DMS114 treated with DMSO at 0.1 percent for 48 hours (cell line): ENCODE measurements around the gene FER.
"Not testable (repeated sequence)": the region's sequence is repeated elsewhere in the genome, so short reads cannot be mapped to it uniquely, and the experiment has no call there.

Experiments used
- DNase-seq: peaks from one replicate; lab custom pipeline; 2025; ENCODE audit not compliant: unreplicated experiment; lab: John Stamatoyannopoulos, UW

Gene FER

DNA sequence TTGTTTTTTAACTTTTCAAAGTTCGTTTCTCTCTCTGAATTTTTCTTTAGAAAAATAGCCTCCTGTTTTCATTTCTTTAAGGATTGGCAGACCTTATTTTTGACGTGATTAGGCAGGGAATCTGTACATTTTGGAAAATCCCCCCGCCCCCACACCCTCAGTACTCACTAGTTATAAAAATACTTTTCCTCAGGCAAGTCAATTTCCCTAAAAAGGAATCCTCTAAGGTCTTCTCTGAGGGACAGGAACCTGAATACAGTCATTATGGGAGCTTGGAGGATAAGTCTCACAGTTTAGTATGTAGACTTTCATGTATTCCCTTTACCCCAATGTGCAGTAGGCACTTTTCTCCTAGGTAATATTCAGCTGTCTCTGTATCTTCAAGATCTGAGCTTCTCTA lies 3.9 kb upstream of the FER start:
- no peak for DNase-seq

DNA sequence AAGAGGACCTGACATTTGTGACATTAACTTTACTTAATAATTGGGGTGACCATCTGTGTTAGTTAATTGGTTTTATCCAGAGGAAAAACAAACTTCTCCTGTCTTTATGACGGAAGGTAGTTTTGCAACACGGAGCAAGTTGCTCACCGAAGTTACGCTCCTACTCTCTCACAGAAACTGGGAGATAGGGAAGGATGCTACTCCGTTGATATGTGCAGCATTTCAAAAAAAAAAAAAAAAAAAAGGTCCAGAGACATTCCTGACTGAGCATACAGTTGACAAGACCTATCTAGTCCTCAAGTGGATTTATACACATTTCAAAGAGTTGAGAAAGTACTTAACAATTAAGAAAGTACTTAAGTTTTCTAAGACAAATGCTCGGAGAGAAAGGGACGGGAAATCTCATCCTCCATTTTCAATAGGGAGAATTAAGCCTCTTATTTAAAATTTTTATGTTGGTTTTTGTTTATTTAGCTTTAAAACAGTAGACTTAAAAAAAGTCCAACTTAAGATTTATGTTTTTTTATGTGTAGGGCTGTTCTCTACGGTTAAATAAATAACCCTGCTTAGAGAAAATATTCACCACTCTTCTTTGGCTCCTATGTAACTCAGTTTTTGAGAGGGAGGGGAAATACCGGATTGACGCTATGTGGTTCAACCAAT lies 455 bp upstream of the FER start:
- DNase-seq: no peak

DNA sequence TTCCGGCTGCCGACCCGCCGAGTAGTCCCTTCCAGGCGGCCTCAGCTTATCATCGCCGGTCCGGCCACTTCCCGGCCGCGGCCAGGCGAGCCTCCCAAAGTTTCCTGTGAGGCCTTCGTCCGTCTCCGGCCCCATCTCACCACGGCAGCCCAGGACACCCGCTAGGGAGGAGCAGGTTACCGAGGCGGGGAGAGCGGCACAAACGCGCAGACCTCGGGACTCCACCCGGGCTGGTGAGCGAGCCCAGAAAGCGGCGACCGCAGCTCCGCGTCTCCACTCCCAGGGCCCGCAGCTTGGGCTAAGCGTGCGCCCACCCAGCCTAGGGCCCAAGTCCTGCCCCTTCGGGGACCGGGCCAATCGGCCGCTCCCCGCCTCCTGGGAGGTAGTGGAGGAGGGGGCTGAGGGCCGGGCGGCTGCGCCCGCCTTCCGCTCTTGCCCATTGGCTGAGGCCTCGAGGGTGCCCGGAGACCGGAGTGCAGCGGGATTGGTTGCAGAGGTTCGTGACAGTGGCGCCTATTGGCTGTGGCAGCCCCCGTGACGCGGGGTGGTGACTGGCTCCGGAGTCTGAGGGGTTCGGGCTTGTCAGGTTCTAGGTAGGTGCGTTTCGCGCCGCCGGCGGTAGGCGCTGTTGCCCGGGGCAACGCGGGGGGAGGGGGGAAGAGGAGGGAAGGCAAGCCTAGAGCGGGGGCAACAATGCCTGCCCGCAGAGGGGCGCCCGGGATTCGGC lies 867 bp downstream of the FER start:
- DNase-seq: peak; percentile 98

DNA sequence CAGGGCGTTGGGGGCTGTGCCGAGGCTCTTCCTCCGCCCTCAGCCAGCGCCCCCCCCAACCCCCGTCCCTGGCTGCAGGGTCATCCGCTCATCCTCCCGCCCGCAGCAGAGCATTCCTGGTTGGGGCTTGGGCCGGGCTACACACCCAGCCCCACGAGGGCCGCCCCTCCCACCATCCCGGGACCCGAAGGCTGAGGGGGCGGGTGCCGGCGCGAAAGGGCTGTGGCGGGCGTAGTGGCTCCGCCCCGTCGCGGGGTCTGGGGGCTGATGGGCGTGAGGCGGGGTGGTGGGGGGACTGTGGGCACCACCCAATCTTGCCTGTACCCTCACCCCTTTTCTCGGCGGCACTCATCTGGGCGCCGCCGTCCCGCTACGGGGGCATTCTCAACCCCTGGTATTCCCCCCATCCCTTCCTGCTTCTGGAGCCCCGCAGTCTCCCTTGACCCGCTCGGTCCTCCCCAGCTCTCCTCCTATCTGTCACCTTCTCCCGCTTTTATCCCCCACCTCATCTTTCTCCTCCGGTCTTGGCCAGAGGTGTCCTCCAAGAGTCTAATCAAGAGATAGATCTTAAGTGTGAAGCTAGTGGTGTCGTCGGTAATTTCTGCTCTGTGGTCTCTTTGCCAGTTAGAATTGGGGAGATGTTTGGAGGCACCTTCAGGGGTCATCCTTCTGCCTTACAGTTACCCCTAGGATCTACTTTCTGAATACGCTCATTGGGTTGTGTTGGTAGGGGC lies 1.6 kb downstream of the FER start:
- DNase-seq: no peak

DNA sequence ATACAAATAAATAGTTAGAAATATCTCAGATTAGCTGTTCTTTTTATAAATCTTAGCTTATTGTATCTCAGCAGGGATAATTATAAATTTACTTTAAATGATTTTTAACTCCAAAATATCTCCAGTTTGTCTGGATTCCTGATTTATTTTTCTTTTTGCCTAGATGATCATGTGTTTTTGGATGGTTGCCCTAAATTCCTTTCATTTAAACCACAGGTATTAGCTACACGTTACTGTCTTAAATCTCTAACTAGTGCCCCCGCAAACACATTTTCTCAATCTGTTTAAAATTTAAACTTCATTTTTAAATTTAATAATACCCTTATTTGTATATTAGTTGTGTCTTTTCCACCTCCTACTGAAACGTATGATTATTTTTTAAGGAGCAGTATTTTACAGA lies 5.6 kb downstream of the FER start:
- no peak for DNase-seq

DNA sequence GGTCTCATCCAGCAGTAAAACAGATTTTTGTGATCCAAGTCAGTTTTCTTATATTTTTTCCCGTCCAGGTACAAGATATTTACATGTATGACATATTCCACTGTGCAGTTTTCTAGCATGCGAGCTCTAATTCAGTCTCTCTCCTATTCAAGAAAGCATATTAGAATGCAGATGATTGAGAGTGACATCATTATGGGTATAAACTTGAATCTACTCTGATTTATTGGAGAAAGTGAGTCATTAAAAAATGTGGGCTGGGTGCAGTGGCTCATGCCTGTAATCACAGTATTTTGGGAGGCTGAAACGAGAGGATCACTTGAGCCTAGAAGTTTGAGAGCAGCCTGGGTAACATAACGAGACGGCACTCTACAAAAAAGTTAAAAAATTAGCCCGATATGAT lies 6.2 kb downstream of the FER start:
- DNase-seq: no peak

DNA sequence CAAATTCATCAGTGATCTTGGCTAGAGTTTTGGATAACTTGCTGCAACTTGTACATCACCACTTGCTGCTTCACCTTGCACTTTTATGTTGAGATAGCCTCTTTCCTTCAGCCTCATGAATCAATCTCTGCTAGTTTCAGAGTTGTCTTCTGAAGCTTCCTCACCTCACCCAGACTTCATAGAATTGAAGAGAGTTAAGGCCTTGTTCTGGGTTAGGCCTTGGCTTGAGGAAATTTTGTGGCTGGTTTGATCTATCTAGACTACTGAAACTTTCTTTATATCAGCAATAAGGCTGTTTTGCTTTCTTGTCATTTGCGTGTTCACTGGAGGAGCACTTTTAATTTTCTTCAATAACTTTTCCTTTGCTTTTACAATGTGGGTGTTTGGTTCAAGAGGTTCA lies 12.8 kb downstream of the FER start:
- DNase-seq: no peak

DNA sequence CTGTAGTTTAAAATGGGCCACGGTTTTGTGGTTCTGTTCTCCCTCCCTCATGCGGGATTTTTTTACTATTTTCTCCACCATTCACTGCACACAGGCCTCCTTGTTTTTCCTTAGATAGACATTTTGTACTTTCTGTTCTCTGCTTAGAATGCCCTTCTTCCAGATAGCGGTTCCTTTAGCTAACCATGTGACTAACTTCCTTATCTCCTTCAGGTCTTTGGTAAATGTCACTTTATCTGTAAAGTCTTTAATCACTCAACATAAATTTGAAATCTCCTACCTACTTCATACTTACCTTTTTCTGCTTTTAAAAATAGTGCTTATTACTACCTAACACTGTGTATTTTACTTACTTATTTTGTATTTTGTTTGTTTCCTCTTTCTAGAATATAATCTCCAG lies 15.0 kb downstream of the FER start:
- no peak for DNase-seq

DNA sequence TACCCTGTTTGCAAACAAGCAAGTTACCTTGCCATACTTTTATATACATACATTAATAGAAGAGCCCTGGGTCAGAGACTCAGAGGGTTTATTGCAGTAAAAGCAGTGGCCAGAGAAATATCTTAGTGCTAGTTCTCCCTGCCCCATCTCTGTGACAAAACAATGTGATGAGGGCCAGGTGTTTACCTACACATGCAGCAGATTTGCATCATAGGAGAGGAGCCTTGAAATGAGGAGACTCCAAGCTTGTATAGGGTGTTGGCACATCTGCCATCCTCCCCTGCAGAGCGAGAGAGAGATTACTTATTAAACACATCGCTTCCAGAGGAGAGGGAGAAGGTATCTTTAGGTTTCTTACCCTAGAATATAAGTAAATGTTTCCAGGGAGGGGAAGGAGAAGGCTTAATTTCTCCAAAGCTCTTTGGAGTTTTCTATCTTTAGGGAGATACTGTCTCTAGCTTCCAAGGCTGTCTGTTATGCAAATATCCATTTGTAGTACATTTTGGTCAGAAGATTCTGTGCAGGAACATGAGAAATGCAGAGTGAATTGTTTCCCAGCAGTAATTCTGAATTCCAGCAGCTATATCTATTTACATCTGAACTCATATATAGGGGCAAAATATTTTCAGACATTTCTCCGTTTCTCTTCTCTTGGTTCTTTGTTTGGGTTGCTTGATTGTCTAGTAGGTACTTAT lies 15.7 kb downstream of the FER start:
- no peak for DNase-seq

DNA sequence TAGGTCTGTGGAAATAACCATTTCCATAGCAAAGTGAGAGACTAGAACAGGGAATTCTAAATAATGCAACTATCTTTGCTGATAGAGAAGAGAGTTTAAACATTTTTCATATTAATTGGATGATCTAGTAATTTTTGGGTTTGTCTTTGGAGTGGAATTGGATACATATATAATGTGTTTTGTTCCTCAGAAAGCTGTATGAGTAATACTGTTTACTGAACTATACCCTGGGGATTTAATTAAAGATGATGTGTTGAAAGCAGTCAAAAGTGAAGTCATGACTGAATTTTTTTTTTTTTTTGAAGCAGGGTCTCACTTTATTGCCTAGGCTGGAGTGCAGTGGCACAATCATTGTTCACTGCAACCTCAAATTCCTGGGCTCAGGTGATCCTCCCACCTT lies 17.9 kb downstream of the FER start:
- no peak for DNase-seq

DNA sequence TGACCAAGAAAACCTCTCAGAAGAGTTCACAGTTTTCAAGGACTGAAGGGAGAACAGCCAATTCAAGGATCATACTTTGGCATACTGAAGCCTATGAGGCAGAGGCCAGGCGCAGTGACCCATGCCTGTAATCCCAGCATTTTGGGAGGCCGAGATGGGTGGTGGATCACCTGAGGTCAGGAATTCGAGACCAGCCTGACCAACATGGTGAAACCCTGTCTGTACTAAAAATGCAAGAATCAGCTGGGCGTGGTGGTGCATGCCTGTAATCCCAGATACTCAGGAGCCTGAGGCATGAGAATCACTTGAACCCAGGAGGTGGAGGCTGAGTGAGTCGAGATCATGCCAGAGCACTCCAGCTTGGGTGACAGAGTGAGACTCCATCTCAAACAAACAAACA lies 19.2 kb downstream of the FER start:
- not testable (repeated sequence) for DNase-seq

DNA sequence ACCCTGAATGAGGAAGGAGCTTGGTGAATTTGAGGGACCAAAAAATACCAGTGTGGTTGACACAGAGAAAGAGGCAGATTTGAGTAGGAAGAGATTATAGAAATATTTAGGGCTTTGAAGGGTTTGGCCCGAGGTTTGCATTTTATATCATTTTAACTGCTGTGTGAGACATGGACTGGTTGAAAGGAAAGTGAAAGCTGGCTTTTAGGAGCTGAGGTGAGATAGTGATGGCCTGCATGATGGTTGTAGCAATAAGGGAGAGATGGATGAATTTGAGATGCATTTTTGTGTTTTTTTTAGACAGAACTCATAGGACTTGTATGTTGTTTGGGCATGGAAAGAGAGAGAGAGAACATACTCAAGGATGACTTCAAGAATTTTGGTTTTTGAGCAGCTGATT lies 21.7 kb downstream of the FER start:
- DNase-seq: no peak

DNA sequence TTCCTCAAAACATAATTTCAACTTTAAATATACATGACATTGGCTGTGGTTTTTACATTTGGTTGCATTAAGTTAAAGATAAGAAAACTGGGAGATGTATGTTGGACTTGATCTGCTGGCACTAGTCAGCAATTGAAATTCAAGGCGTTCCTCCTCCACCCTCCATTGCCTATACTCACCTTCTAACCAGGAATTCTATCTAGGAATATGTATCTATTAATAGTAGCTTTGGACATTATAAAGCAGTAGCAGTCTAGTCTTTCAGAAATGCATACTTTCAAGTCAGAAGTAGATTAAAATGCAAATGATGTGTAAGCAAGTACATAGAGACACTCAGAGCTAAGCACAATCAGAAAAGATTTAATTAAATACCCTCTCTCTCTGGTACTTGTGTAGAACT lies 24.9 kb downstream of the FER start:
- DNase-seq: no peak

DNA sequence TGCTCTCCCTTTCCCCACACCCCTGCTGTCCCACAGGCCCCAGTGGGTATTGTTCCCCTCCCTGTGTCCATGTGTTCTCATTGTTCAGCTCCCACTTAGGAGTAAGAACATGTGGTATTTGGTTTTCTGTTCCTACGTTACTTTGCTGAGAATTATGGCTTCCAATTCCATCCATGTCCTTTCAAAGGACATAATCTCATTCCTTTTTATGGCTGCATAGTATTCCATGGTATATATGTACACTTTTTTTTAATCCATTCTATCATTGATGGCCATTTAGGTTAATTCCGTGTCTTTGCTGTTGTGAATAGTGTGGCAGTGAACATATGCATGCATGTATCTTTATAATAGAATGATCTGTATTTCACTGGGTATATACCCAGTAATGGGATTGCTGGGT lies 25.6 kb downstream of the FER start:
- DNase-seq: no peak

DNA sequence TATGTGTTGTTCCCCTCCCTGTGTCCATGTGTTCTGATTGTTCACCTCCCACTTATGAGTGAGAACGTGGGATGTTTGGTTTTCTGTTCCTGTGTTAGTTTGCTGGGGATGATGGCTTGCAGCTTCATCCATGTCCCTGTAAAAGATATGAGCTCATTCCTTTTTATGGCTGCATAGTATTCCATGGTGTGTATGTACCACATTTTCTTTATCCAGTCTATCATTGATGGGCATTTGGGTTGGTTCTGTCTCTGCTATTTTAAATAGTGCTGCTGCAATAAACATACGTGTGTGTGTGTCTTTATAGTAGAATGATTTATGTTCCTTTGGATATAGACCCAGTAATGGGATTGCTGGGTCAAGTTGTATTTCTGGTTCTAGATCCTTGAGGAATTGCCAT lies 26.4 kb downstream of the FER start:
- not testable (repeated sequence) for DNase-seq

DNA sequence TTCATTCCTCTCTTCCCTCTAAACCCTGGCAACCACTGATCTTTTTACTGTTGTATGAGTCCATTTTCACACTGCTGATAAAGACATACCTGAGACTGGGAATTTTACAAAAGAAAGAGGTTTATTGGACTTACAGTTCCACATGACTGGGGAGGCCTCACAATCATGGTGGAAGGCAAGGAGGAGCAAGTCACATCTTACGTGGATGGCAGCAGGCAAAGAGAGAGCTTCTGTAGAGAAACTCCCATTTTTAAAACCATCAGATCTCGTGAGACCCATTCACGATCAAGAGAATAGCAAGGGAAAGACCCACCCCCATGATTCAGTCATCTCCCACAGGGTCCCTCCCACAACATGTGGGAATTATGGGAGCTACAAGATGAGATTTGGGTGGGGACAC lies 29.9 kb downstream of the FER start:
- DNase-seq: not testable (repeated sequence)

DNA sequence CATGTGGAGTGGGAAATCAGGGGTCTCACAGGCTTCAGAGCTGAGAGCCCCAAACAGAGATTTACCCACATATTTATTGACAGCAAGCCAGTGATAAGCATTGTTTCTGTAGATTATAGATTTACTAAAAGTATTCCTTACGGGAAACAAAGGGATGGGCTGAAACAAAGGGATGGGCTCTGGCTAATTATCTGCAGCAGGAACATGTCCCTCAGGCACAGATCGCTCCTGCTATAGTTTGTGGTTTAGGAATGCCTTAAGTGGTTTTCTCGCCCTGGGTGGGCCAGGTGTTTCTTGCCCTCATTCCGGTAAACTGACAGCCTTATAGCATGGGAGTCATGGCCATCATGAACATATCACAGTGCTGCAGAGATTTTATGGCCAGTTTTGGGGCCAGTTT lies 36.9 kb downstream of the FER start:
- not testable (repeated sequence) for DNase-seq

DNA sequence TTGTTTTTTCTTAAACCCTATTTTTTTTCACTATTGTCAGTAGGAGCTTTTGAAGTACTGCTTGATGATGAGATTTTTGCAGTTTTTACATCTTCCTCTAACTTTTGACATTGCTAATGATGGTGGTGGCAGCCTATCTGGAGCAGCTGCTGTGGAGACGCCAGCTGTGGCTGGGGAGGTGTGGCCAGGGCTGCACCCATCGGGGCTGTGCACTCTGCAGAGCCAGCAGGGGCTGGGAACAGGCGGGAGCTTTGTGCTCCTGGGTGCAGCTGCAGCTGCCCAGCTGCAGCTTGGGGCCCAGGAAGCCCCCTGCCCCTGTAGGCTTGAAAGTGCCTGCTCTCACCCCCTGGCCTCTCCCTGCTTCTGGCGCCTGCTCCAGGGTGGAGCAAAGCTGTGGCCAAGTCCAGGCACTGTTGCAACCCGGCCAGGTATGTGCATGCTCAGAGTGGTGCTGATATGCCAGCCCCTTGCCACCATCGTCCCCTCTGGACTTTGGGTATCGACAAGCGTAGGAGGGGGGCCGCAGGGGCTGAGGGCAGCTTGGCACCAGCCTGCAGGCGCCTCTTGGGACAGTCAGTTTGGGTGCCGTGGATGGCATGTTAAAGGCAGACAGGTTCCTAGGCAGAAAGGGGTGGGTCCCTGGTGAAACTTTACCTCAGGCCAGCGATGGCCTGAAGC lies 39.2 kb downstream of the FER start:
- no peak for DNase-seq

DNA sequence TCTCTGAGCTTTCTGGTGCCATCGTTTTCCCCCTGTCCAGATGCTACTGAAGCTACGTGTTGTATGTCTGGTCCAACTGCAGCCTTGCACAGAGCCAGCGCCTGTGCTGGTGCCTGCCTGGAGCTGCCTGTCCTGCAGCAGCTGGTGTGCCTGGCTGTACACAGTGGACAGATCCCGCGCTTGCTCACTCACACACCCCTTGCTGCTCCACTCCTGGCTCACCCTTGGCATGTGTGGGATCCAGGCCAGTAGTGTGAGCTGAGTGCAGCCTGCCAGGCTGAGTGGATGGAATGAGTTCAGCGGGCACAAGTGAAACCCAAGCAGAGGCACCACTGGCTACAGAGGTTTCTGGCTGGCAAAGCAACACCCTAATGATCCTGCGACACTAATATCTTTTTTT lies 40.4 kb downstream of the FER start:
- no peak for DNase-seq

DNA sequence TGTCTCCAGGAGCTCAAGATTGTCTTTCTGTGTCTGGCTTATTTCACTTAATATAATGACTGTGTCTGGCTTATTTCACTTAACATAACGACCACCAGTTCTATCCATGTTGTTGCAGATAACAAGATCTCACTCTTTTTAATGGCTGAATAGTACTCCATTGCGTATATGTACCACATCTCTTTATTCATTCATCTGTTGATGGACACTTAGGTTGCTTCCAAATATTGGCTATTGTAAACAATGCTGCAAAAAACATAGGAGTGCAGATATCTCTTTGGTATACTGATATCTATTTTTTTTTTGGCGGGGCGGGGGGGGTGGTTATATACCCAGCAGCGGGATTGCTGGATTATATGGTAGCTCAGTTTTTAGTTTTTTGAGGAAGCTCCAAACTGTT lies 45.5 kb downstream of the FER start:
- DNase-seq: no peak

DNA sequence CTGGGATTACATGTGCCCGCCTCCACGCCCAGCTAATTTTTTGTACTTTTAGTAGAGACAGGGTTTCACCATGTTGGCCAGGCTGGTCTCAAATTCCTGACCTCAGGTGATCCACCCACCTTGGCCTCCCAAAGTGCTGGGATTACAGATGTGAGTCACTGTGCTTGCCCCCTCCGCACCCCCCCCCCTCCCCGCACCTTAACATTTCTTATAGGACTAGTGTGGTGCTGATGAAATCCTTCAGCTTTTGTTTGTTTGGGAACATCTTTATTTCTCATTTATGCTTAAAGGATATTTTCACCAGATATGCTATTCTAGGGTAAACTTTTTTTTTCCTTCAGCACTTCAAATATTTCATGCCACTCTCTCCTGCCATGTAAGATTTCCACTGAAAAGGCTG lies 46.7 kb downstream of the FER start:
- not testable (repeated sequence) for DNase-seq
